Adipocyte (in vitro differentiated cells): ENCODE data around the gene C9orf72.

Experiments
- DNase-seq: peaks from one replicate; pipeline ENCODE4 v3.0.0-alpha.2; 2015; ENCODE audit warnings: low read depth
- H3K27me3 ChIP-seq: replicated peaks from 2 replicates; pipeline ENCODE4 v1.7.0; 2013; ENCODE audit warnings: mild to moderate bottlenecking, low read length, moderate library complexity; ENCODE audit not compliant: control insufficient read depth, insufficient read depth
- H3K36me3 ChIP-seq: 2 replicates; pipeline ENCODE4 v1.7.0; 2013; ENCODE audit warnings: low read length, mild to moderate bottlenecking, moderate library complexity; ENCODE audit not compliant: control insufficient read depth, insufficient read depth, severe bottlenecking
- H3K4me1 ChIP-seq: 2 replicates; pipeline ENCODE4 v1.7.0; 2013; ENCODE audit warnings: mild to moderate bottlenecking, low read length, moderate library complexity; ENCODE audit not compliant: control insufficient read depth, insufficient read depth
- H3K4me3 ChIP-seq: 2 replicates; pipeline ENCODE4 v1.7.0; 2013; ENCODE audit warnings: mild to moderate bottlenecking, low read length, moderate library complexity
- H3K9ac ChIP-seq: 2 replicates; pipeline ENCODE4 v1.7.0; 2013; ENCODE audit warnings: mild to moderate bottlenecking, low read length, moderate library complexity
- H3K9me3 ChIP-seq: 2 replicates; pipeline ENCODE4 v1.7.0; 2013; ENCODE audit warnings: mild to moderate bottlenecking, low read length, moderate library complexity; ENCODE audit not compliant: control insufficient read depth

Gene C9orf72

GRCh38 chr9:27599870-27600238 lies 26.6 kb upstream of the C9orf72 start:
- Histone ChIP-seq H3K9me3 (no peaks in the 10 kb centered on the region), H3K4me1 (peaks cover 10% of the 10 kb centered on the region), H3K36me3 (no peaks in the 10 kb centered on the region), H3K4me3 (no peak overlapping the region), H3K27me3 (peaks cover 24% of the 10 kb centered on the region), H3K9ac (no peak overlapping the region)
- DNase-seq, result no peak

- Histone ChIP-seq H3K4me1 (peaks cover 10% of the 10 kb centered on the region), H3K27me3 (peaks cover 20% of the 10 kb centered on the region), H3K4me3 (no peak overlapping the region), H3K9ac (no peak overlapping the region), H3K9me3 (no peaks in the 10 kb centered on the region), H3K36me3 (no peaks in the 10 kb centered on the region)
- DNase-seq, result no peak
Observed at GRCh38 chr9:27599102-27599869, 26.0 kb upstream of the C9orf72 start.

GRCh38 chr9:27595733-27596132 lies 22.5 kb upstream of the C9orf72 start:
- Histone ChIP-seq H3K9ac (no peak overlapping the region), H3K4me1 (peaks cover 10% of the 10 kb centered on the region)
- DNase-seq, result no peak

GRCh38 chr9:27591672-27592071 lies 18.4 kb upstream of the C9orf72 start:
- Histone ChIP-seq H3K4me1 (no peaks in the 10 kb centered on the region), H3K4me3 (no peak overlapping the region), H3K36me3 (no peaks in the 10 kb centered on the region), H3K9ac (no peak overlapping the region), H3K9me3 (peaks cover 7% of the 10 kb centered on the region), H3K27me3 (no peaks in the 10 kb centered on the region)
- DNase-seq, result no peak

More at GRCh38 chr9:27595733-27596132, 22.5 kb upstream of the C9orf72 start:
- Histone ChIP-seq H3K9me3 (peaks cover 3% of the 10 kb centered on the region), H3K4me3 (no peak overlapping the region), H3K36me3 (no peaks in the 10 kb centered on the region), H3K27me3 (no peaks in the 10 kb centered on the region)

GRCh38 chr9:27591093-27591492 lies 17.8 kb upstream of the C9orf72 start:
- H3K4me1 ChIP-seq, result no peaks in the 10 kb centered on the region
- no peaks in the 10 kb centered on the region for H3K36me3 ChIP-seq
- H3K4me3 ChIP-seq, result no peak overlapping the region
- DNase-seq, result no peak
- peaks cover 7% of the 10 kb centered on the region for H3K9me3 ChIP-seq
- H3K27me3 ChIP-seq, result no peaks in the 10 kb centered on the region
- no peak overlapping the region for H3K9ac ChIP-seq

- no peak overlapping the region for H3K9ac ChIP-seq
- no peak overlapping the region for H3K4me3 ChIP-seq
- H3K9me3 ChIP-seq, result peaks cover 7% of the 10 kb centered on the region
- H3K4me1 ChIP-seq, result no peaks in the 10 kb centered on the region
- no peaks in the 10 kb centered on the region for H3K36me3 ChIP-seq
- DNase-seq, result no peak
- no peaks in the 10 kb centered on the region for H3K27me3 ChIP-seq
Observed at GRCh38 chr9:27590651-27591050, 17.4 kb upstream of the C9orf72 start.

GRCh38 chr9:27589462-27589861 lies 16.2 kb upstream of the C9orf72 start:
- DNase-seq, result no peak
- peaks cover 7% of the 10 kb centered on the region for H3K9me3 ChIP-seq
- no peaks in the 10 kb centered on the region for H3K27me3 ChIP-seq
- no peaks in the 10 kb centered on the region for H3K4me1 ChIP-seq
- no peak overlapping the region for H3K9ac ChIP-seq
- no peak overlapping the region for H3K4me3 ChIP-seq
- no peaks in the 10 kb centered on the region for H3K36me3 ChIP-seq

GRCh38 chr9:27586304-27586703 lies 13.0 kb upstream of the C9orf72 start:
- peaks cover 3% of the 10 kb centered on the region for H3K9me3 ChIP-seq
- no peaks in the 10 kb centered on the region for H3K4me1 ChIP-seq
- no peak for DNase-seq
- no peak overlapping the region for H3K4me3 ChIP-seq
- no peak overlapping the region for H3K9ac ChIP-seq
- H3K27me3 ChIP-seq, result peaks cover 2% of the 10 kb centered on the region
- no peaks in the 10 kb centered on the region for H3K36me3 ChIP-seq

- H3K4me3 ChIP-seq, result no peak overlapping the region
- no peak overlapping the region for H3K9ac ChIP-seq
- DNase-seq, result no peak
- H3K4me1 ChIP-seq, result no peaks in the 10 kb centered on the region
- H3K27me3 ChIP-seq, result peaks cover 2% of the 10 kb centered on the region
- no peaks in the 10 kb centered on the region for H3K9me3 ChIP-seq
- no peaks in the 10 kb centered on the region for H3K36me3 ChIP-seq
Observed at GRCh38 chr9:27584931-27585330, 11.7 kb upstream of the C9orf72 start.

- Histone ChIP-seq H3K9me3 (peaks cover 2% of the 10 kb centered on the region), H3K36me3 (no peaks in the 10 kb centered on the region), H3K4me3 (no peak overlapping the region), H3K9ac (no peak overlapping the region), H3K4me1 (no peaks in the 10 kb centered on the region), H3K27me3 (peaks cover 2% of the 10 kb centered on the region)
- DNase-seq, result no peak
Observed at GRCh38 chr9:27582794-27583193, 9.5 kb upstream of the C9orf72 start.

GRCh38 chr9:27581826-27582225 lies 8.5 kb upstream of the C9orf72 start:
- Histone ChIP-seq H3K36me3 (no peaks in the 10 kb centered on the region), H3K27me3 (peaks cover 2% of the 10 kb centered on the region), H3K9ac (no peak overlapping the region), H3K9me3 (peaks cover 2% of the 10 kb centered on the region), H3K4me1 (no peaks in the 10 kb centered on the region), H3K4me3 (no peak overlapping the region)
- no peak for DNase-seq
